DOHH2 (cell line): Measurements from ENCODE around the gene SLC27A4.

Experiments
- H3F3A ChIP-seq: fragments of 200-600 bp; sonication (generic), shearing (Covaris generic); 2 replicates; pipeline ENCODE4 v1.6.0; 2016; ENCODE audit warnings: antibody characterized with exemption, mild to moderate bottlenecking; ENCODE audit not compliant: control insufficient read depth, insufficient read depth
- H3K27ac ChIP-seq: fragments of 200-600 bp; sonication (generic); 2 replicates; pipeline ENCODE4 v1.5.1; 2014; ENCODE audit warnings: low read depth, mild to moderate bottlenecking, low read length, moderate library complexity
- H3K27me3 ChIP-seq: fragments of 200-600 bp; sonication (generic); 2 replicates; pipeline ENCODE4 v1.6.1; 2014; ENCODE audit warnings: mild to moderate bottlenecking, low read length, mixed read lengths; ENCODE audit not compliant: control insufficient read depth
- H3K36me3 ChIP-seq: fragments of 200-600 bp; sonication (generic); 2 replicates; pipeline ENCODE4 v1.6.1; 2014; ENCODE audit warnings: mild to moderate bottlenecking, low read length, moderate library complexity, mixed read lengths; ENCODE audit not compliant: control insufficient read depth
- H3K4me1 ChIP-seq: fragments of 200-600 bp; sonication (generic); 2 replicates; pipeline ENCODE4 v1.6.1; 2014; ENCODE audit warnings: mild to moderate bottlenecking, low read length, mixed read lengths; ENCODE audit not compliant: control insufficient read depth
- H3K4me2 ChIP-seq: fragments of 200-600 bp; sonication (generic); 2 replicates; pipeline ENCODE4 v1.6.0; 2014; ENCODE audit warnings: mild to moderate bottlenecking, low read length, moderate library complexity
- H3K4me3 ChIP-seq: fragments of 200-600 bp; sonication (generic); 2 replicates; pipeline ENCODE4 v1.5.1; 2014; ENCODE audit warnings: mild to moderate bottlenecking, low read length, mixed read lengths
- H3K79me2 ChIP-seq: fragments of 200-600 bp; sonication (generic); 2 replicates; pipeline ENCODE4 v1.6.1; 2014; ENCODE audit warnings: mild to moderate bottlenecking, low read length, mixed read lengths; ENCODE audit not compliant: control insufficient read depth
- H3K9me2 ChIP-seq: fragments of 200-600 bp; sonication (generic); replicated peaks from 2 replicates; pipeline ENCODE4 v1.6.1; 2014; ENCODE audit warnings: mild to moderate bottlenecking, low read length, mixed read lengths; ENCODE audit not compliant: control insufficient read depth
- H3K9me3 ChIP-seq: fragments of 200-600 bp; sonication (generic); 2 replicates; pipeline ENCODE4 v1.6.1; 2014; ENCODE audit warnings: antibody characterized with exemption, low read length, mixed read lengths; ENCODE audit not compliant: control insufficient read depth, insufficient read depth
- H4K20me1 ChIP-seq: fragments of 200-600 bp; sonication (generic); 2 replicates; pipeline ENCODE4 v1.6.0; 2014; ENCODE audit warnings: low read depth, mild to moderate bottlenecking, antibody characterized with exemption, low read length, moderate library complexity; ENCODE audit not compliant: control insufficient read depth, insufficient read depth
- CTCF ChIP-seq: fragments of 200-600 bp; sonication (generic); IDR thresholded peaks from one replicate; pipeline ENCODE4 v1.5.1; 2014; ENCODE audit warnings: antibody characterized with exemption, mild to moderate bottlenecking, low read depth, low read length; ENCODE audit not compliant: poor library complexity, severe bottlenecking
- EZH2phosphoT487 ChIP-seq: fragments of 200-600 bp; sonication (generic); IDR thresholded peaks from 2 replicates; pipeline ENCODE4 v1.6.1; 2017; ENCODE audit warnings: borderline replicate concordance, mild to moderate bottlenecking, antibody characterized with exemption, low read length, moderate library complexity, mixed read lengths

The SLC27A4 gene

GRCh38 chr9:128370367-128370751 lies 30.0 kb downstream of the SLC27A4 start:
- Histone ChIP-seq H4K20me1 (peaks cover 15% of the 10 kb centered on the region), H3K4me1 (peaks cover 22% of the 10 kb centered on the region), H3K9me2 (no peaks in the 10 kb centered on the region), H3K79me2 (peaks cover 45% of the 10 kb centered on the region), H3K9me3 (no peaks in the 10 kb centered on the region), H3K4me3 (peak overlapping the region; percentile 85), H3K27me3 (no peaks in the 10 kb centered on the region), H3K27ac (peak overlapping the region; percentile 19; the same call in 1 of the 2 replicates), H3K4me2 (peak overlapping the region; percentile 93), H3K36me3 (peaks cover 25% of the 10 kb centered on the region), H3F3A (0 out of 2 replicates have a peak, but pooled peaks cover 2% of the 10 kb centered on the region)
- TF ChIP-seq CTCF (no peak), EZH2phosphoT487 (no peak)

- H4K20me1 ChIP-seq: peaks cover 15% of the 10 kb centered on the region
- peaks cover 18% of the 10 kb centered on the region for H3K4me1 ChIP-seq
- no peaks in the 10 kb centered on the region for H3K9me3 ChIP-seq
- peak within 1 kb of the TSS; percentile 31 for H3K27ac ChIP-seq
- TF ChIP-seq EZH2phosphoT487 (no peak), CTCF (no peak)
- H3K9me2 ChIP-seq: no peaks in the 10 kb centered on the region
- 0 out of 2 replicates have a peak, but pooled peaks cover 2% of the 10 kb centered on the region for H3F3A ChIP-seq
- peak within 1 kb of the TSS; percentile 85 for H3K4me3 ChIP-seq
- H3K79me2 ChIP-seq: peaks cover 51% of the 10 kb centered on the region
- no peaks in the 10 kb centered on the region for H3K27me3 ChIP-seq
- peak within 1 kb of the TSS; percentile 93 for H3K4me2 ChIP-seq
- peaks cover 25% of the 10 kb centered on the region for H3K36me3 ChIP-seq
Observed at GRCh38 chr9:128370752-128371629, 30.7 kb downstream of the SLC27A4 start, which contains the start of gene URM1. Gene URM1 (plus strand): TSS chr9:128371374. CDS start chr9:128371381, 7 bp downstream.

- peak overlapping the region; percentile 85 for H3K4me3 ChIP-seq
- peak overlapping the region; percentile 31 for H3K27ac ChIP-seq
- TF ChIP-seq EZH2phosphoT487 (no peak), CTCF (no peak)
- 0 out of 2 replicates have a peak, but pooled peaks cover 2% of the 10 kb centered on the region for H3F3A ChIP-seq
- peak overlapping the region; percentile 92 for H3K4me2 ChIP-seq
- peaks cover 57% of the 10 kb centered on the region for H3K79me2 ChIP-seq
- peaks cover 18% of the 10 kb centered on the region for H3K4me1 ChIP-seq
- H3K36me3 ChIP-seq: peaks cover 25% of the 10 kb centered on the region
- peaks cover 15% of the 10 kb centered on the region for H4K20me1 ChIP-seq
- no peaks in the 10 kb centered on the region for H3K27me3 ChIP-seq
- no peaks in the 10 kb centered on the region for H3K9me3 ChIP-seq
- no peaks in the 10 kb centered on the region for H3K9me2 ChIP-seq
Observed at GRCh38 chr9:128371630-128372117, 31.3 kb downstream of the SLC27A4 start.
